ENCODE data around the gene ALX3.
A peak's percentile ranks its signal among the peaks of the same experiment; 100 is the strongest.
"Not testable (repeated sequence)": the region's sequence is repeated elsewhere in the genome, so short reads cannot be mapped to it uniquely, and the experiment has no call there.

Gene ALX3

GRCh38 chr1:110038271-110038670 lies 32.2 kb downstream of the ALX3 start:
- no peak for DNase-seq

GRCh38 chr1:110035236-110035752 lies 35.2 kb downstream of the ALX3 start:
- DNase-seq: no peak

- DNase-seq: peak; percentile 96
These were observed 35.8 kb downstream of the ALX3 start, which contains the start of gene STRIP1 for GRCh38 chr1:110034451-110035235. Gene STRIP1 (plus strand): TSS chr1:110034624. CDS start chr1:110034638, 14 bp downstream.

GRCh38 chr1:110034040-110034450 lies 36.4 kb downstream of the ALX3 start:
- no peak for DNase-seq

- DNase-seq: no peak
These were observed 37.1 kb downstream of the ALX3 start for GRCh38 chr1:110033421-110033820.

- no peak for DNase-seq
These were observed 38.1 kb downstream of the ALX3 start for GRCh38 chr1:110032327-110032726.

- not testable (repeated sequence) for DNase-seq
These were observed 39.8 kb downstream of the ALX3 start for GRCh38 chr1:110030687-110031086.

GRCh38 chr1:110024613-110025012 lies 45.9 kb downstream of the ALX3 start:
- DNase-seq: no peak

GRCh38 chr1:110021285-110021684 lies 49.2 kb downstream of the ALX3 start:
- no peak for DNase-seq

- DNase-seq: no peak
These were observed 50.7 kb downstream of the ALX3 start for GRCh38 chr1:110019770-110020169.

GRCh38 chr1:110018396-110018795 lies 52.1 kb downstream of the ALX3 start:
- DNase-seq: no peak

- no peak for DNase-seq
These were observed 52.7 kb downstream of the ALX3 start for GRCh38 chr1:110017792-110018191.

- no peak for DNase-seq
These were observed 58.2 kb downstream of the ALX3 start for GRCh38 chr1:110012100-110012780.

GRCh38 chr1:110011527-110012041 lies 58.9 kb downstream of the ALX3 start:
- no peak for DNase-seq

Measured in NCI-H1092 (cell line).